SK-N-SH treated with all-trans-retinoic acid at 6 μM for 48 hours (cell line): ENCODE data around the gene MRPS18A.

ENCODE experiments used
- ATAC-seq: fragments of 200-7000 bp; cut with Tn5 transposase; 3 replicates; pipeline ENCODE4 v1.9.1; 2020; ENCODE audit warnings: mild to moderate bottlenecking, moderate library complexity
- ARNTL ChIP-seq: fragments of 450-650 bp; formaldehyde crosslinking; IDR thresholded peaks from 2 replicates; pipeline ENCODE4 v1.5.0; 2020; ENCODE audit warnings: low read depth, mild to moderate bottlenecking, moderate library complexity, borderline replicate concordance
- BACH2 ChIP-seq: fragments of 250-450 bp; sonication (Bioruptor Pico); IDR thresholded peaks from 2 replicates; pipeline ENCODE4 v1.9.0; 2021; ENCODE audit warnings: mild to moderate bottlenecking, borderline replicate concordance
- CREB5 ChIP-seq: fragments of 250-450 bp; sonication (Bioruptor Pico); IDR thresholded peaks from 2 replicates; pipeline ENCODE4 v1.5.1; 2020; ENCODE audit warnings: low read depth, mild to moderate bottlenecking, moderate library complexity
- CSDC2 ChIP-seq: fragments of 250-450 bp; sonication (Bioruptor Pico); IDR thresholded peaks from 2 replicates; pipeline ENCODE4 v1.5.0; 2020; ENCODE audit warnings: mild to moderate bottlenecking, moderate library complexity
- CSRNP3 ChIP-seq: fragments of 250-450 bp; sonication (Bioruptor Pico); IDR thresholded peaks from 2 replicates; pipeline ENCODE4 v1.5.1; 2021; ENCODE audit warnings: mild to moderate bottlenecking, moderate library complexity
- ESRRG ChIP-seq: fragments of 250-450 bp; sonication (Bioruptor Pico); IDR thresholded peaks from 2 replicates; pipeline ENCODE4 v1.6.1; 2021; ENCODE audit warnings: mild to moderate bottlenecking
- GLIS3 ChIP-seq: fragments of 250-450 bp; sonication (Bioruptor Pico); IDR thresholded peaks from 2 replicates; pipeline ENCODE4 v1.5.0; 2020; ENCODE audit warnings: mild to moderate bottlenecking, moderate library complexity
- ISL1 ChIP-seq: fragments of 250-450 bp; sonication (Bioruptor Pico); IDR thresholded peaks from 2 replicates; pipeline ENCODE4 v2.1.2; 2022; ENCODE audit warnings: mild to moderate bottlenecking, moderate library complexity
- OSR1 ChIP-seq: fragments of 250-450 bp; sonication (Bioruptor Pico); IDR thresholded peaks from 2 replicates; pipeline ENCODE4 v1.8.0; 2022; ENCODE audit warnings: moderate library complexity, mild to moderate bottlenecking, inconsistent platforms
- PATZ1 ChIP-seq: fragments of 250-450 bp; sonication (Bioruptor Pico); IDR thresholded peaks from 2 replicates; pipeline ENCODE4 v1.8.0; 2020; ENCODE audit warnings: mild to moderate bottlenecking, moderate library complexity, borderline replicate concordance
- POU6F1 ChIP-seq: fragments of 250-450 bp; sonication (Bioruptor Pico); IDR thresholded peaks from 2 replicates; pipeline ENCODE4 v1.8.0; 2021; ENCODE audit warnings: low read depth, mild to moderate bottlenecking, moderate library complexity, borderline replicate concordance
- PPARA ChIP-seq: fragments of 250-450 bp; sonication (Bioruptor Pico); IDR thresholded peaks from 2 replicates; pipeline ENCODE4 v1.5.0; 2020; ENCODE audit warnings: mild to moderate bottlenecking, borderline replicate concordance
- RARB ChIP-seq: fragments of 250-450 bp; sonication (Bioruptor Pico); IDR thresholded peaks from 2 replicates; pipeline ENCODE4 v1.8.0; 2021; ENCODE audit warnings: mild to moderate bottlenecking, moderate library complexity
- SNAI2 ChIP-seq: fragments of 250-450 bp; sonication (Bioruptor Pico); IDR thresholded peaks from 2 replicates; pipeline ENCODE4 v1.5.0; 2020; ENCODE audit warnings: mild to moderate bottlenecking, moderate library complexity
- TCF4 ChIP-seq: fragments of 250-450 bp; sonication (Bioruptor Pico); IDR thresholded peaks from 2 replicates; pipeline ENCODE4 v1.8.0; 2021; ENCODE audit warnings: mild to moderate bottlenecking, moderate library complexity, borderline replicate concordance
- TOX ChIP-seq: fragments of 250-450 bp; sonication (Bioruptor Pico); IDR thresholded peaks from 2 replicates; pipeline ENCODE4 v1.8.0; 2021; ENCODE audit warnings: mild to moderate bottlenecking, moderate library complexity, borderline replicate concordance
- ZC3H10 ChIP-seq: fragments of 250-450 bp; sonication (Bioruptor Pico); IDR thresholded peaks from 2 replicates; pipeline ENCODE4 v1.5.1; 2021; ENCODE audit warnings: mild to moderate bottlenecking, moderate library complexity
- ZFP3 ChIP-seq: fragments of 250-450 bp; sonication (Bioruptor Pico); IDR thresholded peaks from 2 replicates; pipeline ENCODE4 v1.5.0; 2020; ENCODE audit warnings: mild to moderate bottlenecking, moderate library complexity
- ZFP30 ChIP-seq: fragments of 450-650 bp; formaldehyde crosslinking; IDR thresholded peaks from 2 replicates; pipeline ENCODE4 v1.5.0; 2022; ENCODE audit warnings: mild to moderate bottlenecking, moderate library complexity
- ZNF70 ChIP-seq: fragments of 450-650 bp; formaldehyde crosslinking; IDR thresholded peaks from 2 replicates; pipeline ENCODE4 v1.5.0; 2020; ENCODE audit warnings: mild to moderate bottlenecking, moderate library complexity
- ZNF8 ChIP-seq: fragments of 450-650 bp; formaldehyde crosslinking; IDR thresholded peaks from 2 replicates; pipeline ENCODE4 v1.5.0; 2020; ENCODE audit warnings: mild to moderate bottlenecking, moderate library complexity
- TF ChIP-seq, protein P1 (sequence below): fragments of 250-450 bp; sonication (Bioruptor Pico); IDR thresholded peaks from 2 replicates; pipeline ENCODE4 v1.5.0; 2020; ENCODE audit warnings: mild to moderate bottlenecking, moderate library complexity

The MRPS18A gene

GRCh38 chr6:43707269-43707668, 19.7 kb upstream of the MRPS18A start:
- TF ChIP-seq CREB5 (CRISPR knock-in tag) = no peak
- TF ChIP-seq RARB (CRISPR knock-in tag) = no peak
- no peak for TF ChIP-seq ISL1
- no peak for TF ChIP-seq TOX
- TF ChIP-seq SNAI2 (CRISPR knock-in tag) = no peak
- TF ChIP-seq ZFP3 = no peak
- no peak for TF ChIP-seq ZFP30 (CRISPR knock-in tag)
- TF ChIP-seq ZNF70 (CRISPR knock-in tag) = no peak
- no peak for TF ChIP-seq POU6F1
- TF ChIP-seq CSDC2 (CRISPR knock-in tag) = no peak
- no peak for TF ChIP-seq PPARA (CRISPR knock-in tag)
- ATAC-seq = no peak

DNA sequence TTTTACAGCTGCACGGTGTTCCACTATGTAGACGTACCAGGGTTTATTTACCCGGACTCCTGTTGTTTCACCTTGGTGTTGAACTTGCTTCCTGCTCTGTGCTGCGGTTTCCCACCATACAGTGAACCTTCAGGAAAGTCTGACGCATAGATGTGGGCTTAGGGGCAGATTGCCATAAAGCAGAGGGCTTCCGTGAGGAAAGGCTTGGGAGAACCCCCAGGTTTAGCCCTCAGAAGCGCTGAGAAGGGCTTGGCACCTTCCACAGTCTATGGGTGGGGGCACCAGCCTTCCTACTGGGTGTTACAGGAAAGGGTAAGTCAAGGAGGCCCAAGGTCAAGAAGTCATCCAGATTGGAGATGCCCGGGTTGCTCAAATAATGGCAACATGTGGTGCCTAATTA, 19.2 kb upstream of the MRPS18A start:
- no peak for TF ChIP-seq ZFP3
- no peak for TF ChIP-seq ZNF70 (CRISPR knock-in tag)
- TF ChIP-seq POU6F1 = no peak
- no peak for TF ChIP-seq TOX
- no peak for TF ChIP-seq RARB (CRISPR knock-in tag)
- TF ChIP-seq PATZ1 = no peak
- no peak for TF ChIP-seq ARNTL (CRISPR knock-in tag)
- no peak for TF ChIP-seq CREB5 (CRISPR knock-in tag)
- TF ChIP-seq GLIS3 (CRISPR knock-in tag) = no peak
- TF ChIP-seq ZNF8 (CRISPR knock-in tag) = no peak
- TF ChIP-seq PPARA (CRISPR knock-in tag) = no peak
- no peak for TF ChIP-seq CSDC2 (CRISPR knock-in tag)
- TF ChIP-seq ZC3H10 (CRISPR knock-in tag) = no peak
- no peak for TF ChIP-seq ZFP30 (CRISPR knock-in tag)
- no peak for TF ChIP-seq TCF4 (CRISPR knock-in tag)
- TF ChIP-seq SNAI2 (CRISPR knock-in tag) = no peak
- TF ChIP-seq OSR1 = no peak
- no peak for TF ChIP-seq CSRNP3 (CRISPR knock-in tag)
- TF ChIP-seq ESRRG (CRISPR knock-in tag) = no peak
- TF ChIP-seq, all 23 proteins: peak for 0
- ATAC-seq = no peak

DNA sequence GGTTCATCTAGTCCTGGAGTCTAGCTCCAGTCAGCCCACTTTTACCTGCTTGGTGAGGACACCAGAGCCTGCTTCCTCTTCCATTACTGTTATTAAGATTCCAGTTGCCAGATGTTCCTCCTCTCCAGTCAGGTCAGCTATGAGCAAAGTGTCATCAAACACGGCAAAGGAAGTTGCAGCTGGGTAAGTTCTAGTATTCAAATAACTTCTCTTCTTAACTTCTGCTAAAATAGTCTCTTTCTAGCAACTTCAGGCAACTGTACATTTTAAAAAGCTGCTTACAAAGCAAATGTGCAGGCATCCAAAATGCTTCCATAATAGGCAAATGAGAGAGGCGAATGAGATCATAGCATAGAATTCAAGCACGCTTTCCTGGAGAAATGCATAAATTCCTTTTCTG, 18.4 kb upstream of the MRPS18A start:
- no peak for ATAC-seq
- TF ChIP-seq ARNTL (CRISPR knock-in tag) = no peak
- TF ChIP-seq ZFP30 (CRISPR knock-in tag) = no peak
- no peak for TF ChIP-seq PATZ1
- TF ChIP-seq, protein P1, sequence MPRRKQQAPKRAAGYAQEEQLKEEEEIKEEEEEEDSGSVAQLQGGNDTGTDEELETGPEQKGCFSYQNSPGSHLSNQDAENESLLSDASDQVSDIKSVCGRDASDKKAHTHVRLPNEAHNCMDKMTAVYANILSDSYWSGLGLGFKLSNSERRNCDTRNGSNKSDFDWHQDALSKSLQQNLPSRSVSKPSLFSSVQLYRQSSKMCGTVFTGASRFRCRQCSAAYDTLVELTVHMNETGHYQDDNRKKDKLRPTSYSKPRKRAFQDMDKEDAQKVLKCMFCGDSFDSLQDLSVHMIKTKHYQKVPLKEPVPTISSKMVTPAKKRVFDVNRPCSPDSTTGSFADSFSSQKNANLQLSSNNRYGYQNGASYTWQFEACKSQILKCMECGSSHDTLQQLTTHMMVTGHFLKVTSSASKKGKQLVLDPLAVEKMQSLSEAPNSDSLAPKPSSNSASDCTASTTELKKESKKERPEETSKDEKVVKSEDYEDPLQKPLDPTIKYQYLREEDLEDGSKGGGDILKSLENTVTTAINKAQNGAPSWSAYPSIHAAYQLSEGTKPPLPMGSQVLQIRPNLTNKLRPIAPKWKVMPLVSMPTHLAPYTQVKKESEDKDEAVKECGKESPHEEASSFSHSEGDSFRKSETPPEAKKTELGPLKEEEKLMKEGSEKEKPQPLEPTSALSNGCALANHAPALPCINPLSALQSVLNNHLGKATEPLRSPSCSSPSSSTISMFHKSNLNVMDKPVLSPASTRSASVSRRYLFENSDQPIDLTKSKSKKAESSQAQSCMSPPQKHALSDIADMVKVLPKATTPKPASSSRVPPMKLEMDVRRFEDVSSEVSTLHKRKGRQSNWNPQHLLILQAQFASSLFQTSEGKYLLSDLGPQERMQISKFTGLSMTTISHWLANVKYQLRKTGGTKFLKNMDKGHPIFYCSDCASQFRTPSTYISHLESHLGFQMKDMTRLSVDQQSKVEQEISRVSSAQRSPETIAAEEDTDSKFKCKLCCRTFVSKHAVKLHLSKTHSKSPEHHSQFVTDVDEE (CRISPR knock-in tag) = no peak
- no peak for TF ChIP-seq OSR1
- TF ChIP-seq ZFP3 = no peak
- no peak for TF ChIP-seq GLIS3 (CRISPR knock-in tag)
- TF ChIP-seq CSRNP3 (CRISPR knock-in tag) = no peak
- no peak for TF ChIP-seq ISL1
- TF ChIP-seq RARB (CRISPR knock-in tag) = no peak
- no peak for TF ChIP-seq BACH2 (CRISPR knock-in tag)
- no peak for TF ChIP-seq CSDC2 (CRISPR knock-in tag)
